ENCODE data around the gene CYP27C1. TPM values are rescaled to one million over a fixed set of nuclear protein-coding genes. Genes with fewer than 3 reads are reported as not detected.

CYP27C1 gene
- total RNA-seq, 1 experiment from 2014 or later = 0.11 TPM

DNA sequence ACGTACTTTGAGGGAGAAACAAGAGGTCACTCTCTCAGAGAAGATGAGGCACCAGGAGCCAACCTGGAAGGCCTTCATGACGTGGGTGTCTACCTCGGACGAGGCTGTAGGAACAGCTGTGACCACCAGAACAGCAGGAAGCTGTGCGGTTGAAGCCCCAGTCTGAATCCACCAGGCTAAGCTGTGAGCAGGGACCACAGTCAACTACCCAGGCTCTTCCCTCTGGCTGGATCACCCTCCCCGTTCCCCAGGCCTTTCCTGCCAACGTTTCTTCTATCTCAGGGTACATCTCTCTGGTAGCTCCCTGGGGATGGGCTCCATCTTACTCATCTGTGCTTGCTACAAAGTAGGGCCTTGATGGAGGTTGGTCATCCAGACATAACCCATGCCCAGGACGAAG lies 36.8 kb upstream of the CYP27C1 start:
- Histone ChIP-seq H3K27me3 (replicated peaks; ENCODE audit: control insufficient read depth, insufficient read depth, low read length) (no peaks in the 10 kb centered on the region), H3K36me3 (ENCODE audit: control insufficient read depth, insufficient read depth, low read length) (no peaks in the 10 kb centered on the region; the same call in 1 of the 2 replicates), H3K4me3 (ENCODE audit: low read depth, low read length) (no peak overlapping the region), H3K9me3 (no peaks in the 10 kb centered on the region), H3K4me1 (no peaks in the 10 kb centered on the region)
- POLR2A ChIA-PET = no interaction called here
- TF ChIP-seq, protein P1, sequence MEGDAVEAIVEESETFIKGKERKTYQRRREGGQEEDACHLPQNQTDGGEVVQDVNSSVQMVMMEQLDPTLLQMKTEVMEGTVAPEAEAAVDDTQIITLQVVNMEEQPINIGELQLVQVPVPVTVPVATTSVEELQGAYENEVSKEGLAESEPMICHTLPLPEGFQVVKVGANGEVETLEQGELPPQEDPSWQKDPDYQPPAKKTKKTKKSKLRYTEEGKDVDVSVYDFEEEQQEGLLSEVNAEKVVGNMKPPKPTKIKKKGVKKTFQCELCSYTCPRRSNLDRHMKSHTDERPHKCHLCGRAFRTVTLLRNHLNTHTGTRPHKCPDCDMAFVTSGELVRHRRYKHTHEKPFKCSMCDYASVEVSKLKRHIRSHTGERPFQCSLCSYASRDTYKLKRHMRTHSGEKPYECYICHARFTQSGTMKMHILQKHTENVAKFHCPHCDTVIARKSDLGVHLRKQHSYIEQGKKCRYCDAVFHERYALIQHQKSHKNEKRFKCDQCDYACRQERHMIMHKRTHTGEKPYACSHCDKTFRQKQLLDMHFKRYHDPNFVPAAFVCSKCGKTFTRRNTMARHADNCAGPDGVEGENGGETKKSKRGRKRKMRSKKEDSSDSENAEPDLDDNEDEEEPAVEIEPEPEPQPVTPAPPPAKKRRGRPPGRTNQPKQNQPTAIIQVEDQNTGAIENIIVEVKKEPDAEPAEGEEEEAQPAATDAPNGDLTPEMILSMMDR (IDR thresholded peaks at IDR 0.05; ENCODE audit: insufficient read depth in 1 of 2, low read depth in 1 of 2, low read length in 1 of 2, severe bottlenecking in 1 of 2, unreplicated experiment in 1 of 2) = no peak
- BruUV-seq (replicated peaks) = no TSS peak
- H3K36me3 Mint-ChIP-seq (ENCODE audit: insufficient read depth, unreplicated experiment) = peaks cover 50% of the 10 kb centered on the region
- no peaks in the 10 kb centered on the region for H3K27me3 Mint-ChIP-seq (ENCODE audit: insufficient read depth, unreplicated experiment)
- no peaks in the 10 kb centered on the region for H3K9me3 Mint-ChIP-seq (ENCODE audit: unreplicated experiment)
- H3K4me3 Mint-ChIP-seq (ENCODE audit: unreplicated experiment) = no peak overlapping the region
- intact Hi-C loops (cut with micrococcal nuclease; ENCODE audit: unreplicated experiment) = no loop called here
- CTCF ChIA-PET = interaction anchor here (0.8 kb wide), 1 partner anchor 60 kb away, joined by 5 read pairs; no protein-coding TSS in a partner anchor
- H3K27ac Mint-ChIP-seq (ENCODE audit: unreplicated experiment) = no peak overlapping the region
- no peaks in the 10 kb centered on the region for H3K4me1 Mint-ChIP-seq (ENCODE audit: low read depth, unreplicated experiment)
- DNase-seq = no peak

DNA sequence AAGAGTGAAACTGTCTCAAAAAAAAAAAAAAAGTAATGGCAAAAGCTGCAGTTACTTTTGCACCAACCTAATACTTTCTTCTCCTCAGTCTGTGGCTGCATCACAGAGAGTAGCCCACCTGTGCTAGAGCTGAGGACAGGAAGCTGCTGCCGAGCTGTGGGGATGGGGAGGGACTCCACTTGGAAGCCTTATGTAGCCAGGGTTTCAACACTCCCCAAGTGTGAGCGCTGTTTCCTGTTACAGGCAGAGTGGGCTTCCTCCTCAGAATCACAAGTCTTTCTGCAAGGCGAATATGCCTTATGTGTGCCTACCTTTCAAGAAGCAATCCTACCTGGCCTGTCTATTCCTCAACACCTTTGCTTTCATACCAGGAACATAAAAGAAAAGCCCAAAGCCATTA lies 36.3 kb upstream of the CYP27C1 start:
- no peaks in the 10 kb centered on the region for H3K4me1 Mint-ChIP-seq (ENCODE audit: low read depth, unreplicated experiment)
- DNase-seq = no peak
- H3K4me1 ChIP-seq = no peaks in the 10 kb centered on the region
- no peaks in the 10 kb centered on the region for H3K9me3 ChIP-seq
- H3K36me3 Mint-ChIP-seq (ENCODE audit: insufficient read depth, unreplicated experiment) = peaks cover 46% of the 10 kb centered on the region
- intact Hi-C loops (cut with micrococcal nuclease; ENCODE audit: unreplicated experiment) = no loop called here
- no peaks in the 10 kb centered on the region; the same call in 1 of the 2 replicates for H3K36me3 ChIP-seq (ENCODE audit: control insufficient read depth, insufficient read depth, low read length)
- ChIA-PET POLR2A (no interaction called here), CTCF (interaction anchor here (0.8 kb wide), 1 partner anchor 59 kb away, joined by 5 read pairs; no protein-coding TSS in a partner anchor)
- no peak overlapping the region for H3K27ac Mint-ChIP-seq (ENCODE audit: unreplicated experiment)
- BruUV-seq (replicated peaks) = no TSS peak
- no peak overlapping the region for H3K4me3 ChIP-seq (ENCODE audit: low read depth, low read length)
- TF ChIP-seq, protein P1 (IDR thresholded peaks at IDR 0.05; ENCODE audit: insufficient read depth in 1 of 2, low read depth in 1 of 2, low read length in 1 of 2, severe bottlenecking in 1 of 2, unreplicated experiment in 1 of 2) = no peak
- no peak overlapping the region for H3K4me3 Mint-ChIP-seq (ENCODE audit: unreplicated experiment)
- H3K27me3 ChIP-seq (replicated peaks; ENCODE audit: control insufficient read depth, insufficient read depth, low read length) = no peaks in the 10 kb centered on the region
- H3K9me3 Mint-ChIP-seq (ENCODE audit: unreplicated experiment) = no peaks in the 10 kb centered on the region
- no peaks in the 10 kb centered on the region for H3K27me3 Mint-ChIP-seq (ENCODE audit: insufficient read depth, unreplicated experiment)

- Histone ChIP-seq H3K9me3 (no peaks in the 10 kb centered on the region), H3K4me3 (ENCODE audit: low read depth, low read length) (no peak overlapping the region), H3K4me1 (no peaks in the 10 kb centered on the region), H3K36me3 (ENCODE audit: control insufficient read depth, insufficient read depth, low read length) (no peaks in the 10 kb centered on the region; the same call in 1 of the 2 replicates), H3K27me3 (replicated peaks; ENCODE audit: control insufficient read depth, insufficient read depth, low read length) (no peaks in the 10 kb centered on the region)
- DNase-seq = no peak
- no peaks in the 10 kb centered on the region for H3K27me3 Mint-ChIP-seq (ENCODE audit: insufficient read depth, unreplicated experiment)
- H3K4me3 Mint-ChIP-seq (ENCODE audit: unreplicated experiment) = no peak overlapping the region
- ChIA-PET POLR2A (no interaction called here), CTCF (no interaction called here)
- no TSS peak for BruUV-seq (replicated peaks)
- TF ChIP-seq, protein P1 (IDR thresholded peaks at IDR 0.05; ENCODE audit: insufficient read depth in 1 of 2, low read depth in 1 of 2, low read length in 1 of 2, severe bottlenecking in 1 of 2, unreplicated experiment in 1 of 2) = no peak
- no peaks in the 10 kb centered on the region for H3K4me1 Mint-ChIP-seq (ENCODE audit: low read depth, unreplicated experiment)
- intact Hi-C loops (cut with micrococcal nuclease; ENCODE audit: unreplicated experiment) = no loop called here
- no peak overlapping the region for H3K27ac Mint-ChIP-seq (ENCODE audit: unreplicated experiment)
- H3K9me3 Mint-ChIP-seq (ENCODE audit: unreplicated experiment) = no peaks in the 10 kb centered on the region
- peaks cover 41% of the 10 kb centered on the region for H3K36me3 Mint-ChIP-seq (ENCODE audit: insufficient read depth, unreplicated experiment)
Observed at GRCh38 chr2:127255721-127256120, 35.6 kb upstream of the CYP27C1 start.

All from Caco-2 (cell line).